ENCODE results near the gene CAB39. TPM values are rescaled to one million over a fixed set of nuclear protein-coding genes. Genes with fewer than 3 reads are reported as not detected.

Gene CAB39
- polyA plus RNA-seq, 4 donors: 38.2 to 92.2 (median 56.5) TPM

GRCh38 chr2:230668939-230669303 is 43.7 kb upstream of the CAB39 start:
- Histone ChIP-seq H3K4me3 (ENCODE audit: low read depth in 1 of 3, low read length in 3 of 3) (no peak overlapping the region), H3K9me3 (ENCODE audit: control insufficient read depth in 2 of 2, insufficient read depth in 1 of 2, low read depth in 1 of 2, low read length in 1 of 2) (no peaks in the 10 kb centered on the region), H3K27me3 (ENCODE audit: control insufficient read depth in 3 of 3, insufficient read depth in 3 of 3, low read length in 3 of 3) (no peaks in the 10 kb centered on the region), H3K27ac (ENCODE audit: low read depth in 1 of 3, low read length in 2 of 3) (peak overlapping the region in 1 of 3 donors; percentile 51), H3K36me3 (ENCODE audit: control insufficient read depth in 3 of 3, insufficient read depth in 2 of 3, low read depth in 1 of 3, low read length in 3 of 3) (no peaks in the 10 kb centered on the region), H3K4me1 (ENCODE audit: control insufficient read depth in 3 of 3, insufficient read depth in 2 of 3, low read depth in 1 of 3, low read length in 2 of 3) (peaks cover 0 to 6% (median 4%) of the 10 kb centered on the region in 3 donors)
- DNase-seq (no peak), FAIRE-seq (no peak)
- 75 to 87% (median 79%) methylated on average over 2 of the region's 2 CpGs for WGBS, 3 donors

- Histone ChIP-seq H3K9me3 (ENCODE audit: control insufficient read depth in 2 of 2, insufficient read depth in 1 of 2, low read depth in 1 of 2, low read length in 1 of 2) (no peaks in the 10 kb centered on the region), H3K4me3 (ENCODE audit: low read depth in 1 of 3, low read length in 3 of 3) (no peak overlapping the region), H3K27ac (ENCODE audit: low read depth in 1 of 3, low read length in 2 of 3) (no peak overlapping the region), H3K36me3 (ENCODE audit: control insufficient read depth in 3 of 3, insufficient read depth in 2 of 3, low read depth in 1 of 3, low read length in 3 of 3) (no peaks in the 10 kb centered on the region), H3K27me3 (ENCODE audit: control insufficient read depth in 3 of 3, insufficient read depth in 3 of 3, low read length in 3 of 3) (no peaks in the 10 kb centered on the region), H3K4me1 (ENCODE audit: control insufficient read depth in 3 of 3, insufficient read depth in 2 of 3, low read depth in 1 of 3, low read length in 2 of 3) (peaks cover 0 to 6% (median 4%) of the 10 kb centered on the region in 3 donors)
- FAIRE-seq (no peak), DNase-seq (no peak)
- WGBS, 3 donors: 86 to 97% (median 91%) methylated on average over 8 of the region's 8 CpGs
These were observed 43.2 kb upstream of the CAB39 start for GRCh38 chr2:230669386-230669950.

GRCh38 chr2:230671117-230671516 is 41.5 kb upstream of the CAB39 start:
- Histone ChIP-seq H3K27me3 (ENCODE audit: control insufficient read depth in 3 of 3, insufficient read depth in 3 of 3, low read length in 3 of 3) (no peaks in the 10 kb centered on the region), H3K4me1 (ENCODE audit: control insufficient read depth in 3 of 3, insufficient read depth in 2 of 3, low read depth in 1 of 3, low read length in 2 of 3) (peaks cover 0 to 6% (median 4%) of the 10 kb centered on the region in 3 donors), H3K4me3 (ENCODE audit: low read depth in 1 of 3, low read length in 3 of 3) (no peak overlapping the region), H3K27ac (ENCODE audit: low read depth in 1 of 3, low read length in 2 of 3) (no peak overlapping the region), H3K36me3 (ENCODE audit: control insufficient read depth in 3 of 3, insufficient read depth in 2 of 3, low read depth in 1 of 3, low read length in 3 of 3) (no peaks in the 10 kb centered on the region), H3K9me3 (ENCODE audit: control insufficient read depth in 2 of 2, insufficient read depth in 1 of 2, low read depth in 1 of 2, low read length in 1 of 2) (no peaks in the 10 kb centered on the region)
- FAIRE-seq (no peak), DNase-seq (no peak)
- 37 to 46% (median 41%) methylated on average over 4 of the region's 4 CpGs for WGBS, 3 donors

- Histone ChIP-seq H3K36me3 (ENCODE audit: control insufficient read depth in 3 of 3, insufficient read depth in 2 of 3, low read depth in 1 of 3, low read length in 3 of 3) (no peaks in the 10 kb centered on the region), H3K27ac (ENCODE audit: low read depth in 1 of 3, low read length in 2 of 3) (no peak overlapping the region), H3K9me3 (ENCODE audit: control insufficient read depth in 2 of 2, insufficient read depth in 1 of 2, low read depth in 1 of 2, low read length in 1 of 2) (peaks cover 0 to 2% of the 10 kb centered on the region in 2 donors), H3K4me3 (ENCODE audit: low read depth in 1 of 3, low read length in 3 of 3) (no peak overlapping the region), H3K27me3 (ENCODE audit: control insufficient read depth in 3 of 3, insufficient read depth in 3 of 3, low read length in 3 of 3) (no peaks in the 10 kb centered on the region), H3K4me1 (ENCODE audit: control insufficient read depth in 3 of 3, insufficient read depth in 2 of 3, low read depth in 1 of 3, low read length in 2 of 3) (peaks cover 0 to 6% (median 0%) of the 10 kb centered on the region in 3 donors)
- FAIRE-seq (no peak), DNase-seq (no peak)
- 90 to 92% (median 91%) methylated on average over 12 of the region's 12 CpGs for whole genome bisulfite sequencing, 3 donors
These were observed 39.8 kb upstream of the CAB39 start for GRCh38 chr2:230672836-230673235.

GRCh38 chr2:230674401-230674800 is 38.2 kb upstream of the CAB39 start:
- peaks cover 0 to 6% (median 0%) of the 10 kb centered on the region in 3 donors for H3K4me1 ChIP-seq (ENCODE audit: control insufficient read depth in 3 of 3, insufficient read depth in 2 of 3, low read depth in 1 of 3, low read length in 2 of 3)
- 86 to 97% (median 92%) methylated on average over 2 of the region's 2 CpGs for WGBS, 3 donors
- H3K27me3 ChIP-seq (ENCODE audit: control insufficient read depth in 3 of 3, insufficient read depth in 3 of 3, low read length in 3 of 3): no peaks in the 10 kb centered on the region
- no peak for FAIRE-seq
- H3K4me3 ChIP-seq (ENCODE audit: low read depth in 1 of 3, low read length in 3 of 3): no peak overlapping the region
- no peaks in the 10 kb centered on the region for H3K36me3 ChIP-seq (ENCODE audit: control insufficient read depth in 3 of 3, insufficient read depth in 2 of 3, low read depth in 1 of 3, low read length in 3 of 3)
- no peak for DNase-seq
- H3K9me3 ChIP-seq (ENCODE audit: control insufficient read depth in 2 of 2, insufficient read depth in 1 of 2, low read depth in 1 of 2, low read length in 1 of 2): peaks cover 0 to 6% of the 10 kb centered on the region in 2 donors
- H3K27ac ChIP-seq (ENCODE audit: low read depth in 1 of 3, low read length in 2 of 3): no peak overlapping the region

GRCh38 chr2:230674966-230675672 is 37.5 kb upstream of the CAB39 start:
- Histone ChIP-seq H3K4me1 (ENCODE audit: control insufficient read depth in 3 of 3, insufficient read depth in 2 of 3, low read depth in 1 of 3, low read length in 2 of 3) (peaks cover 0 to 6% (median 0%) of the 10 kb centered on the region in 3 donors), H3K9me3 (ENCODE audit: control insufficient read depth in 2 of 2, insufficient read depth in 1 of 2, low read depth in 1 of 2, low read length in 1 of 2) (peaks cover 0 to 6% of the 10 kb centered on the region in 2 donors), H3K4me3 (ENCODE audit: low read depth in 1 of 3, low read length in 3 of 3) (no peak overlapping the region), H3K27ac (ENCODE audit: low read depth in 1 of 3, low read length in 2 of 3) (no peak overlapping the region), H3K36me3 (ENCODE audit: control insufficient read depth in 3 of 3, insufficient read depth in 2 of 3, low read depth in 1 of 3, low read length in 3 of 3) (no peaks in the 10 kb centered on the region), H3K27me3 (ENCODE audit: control insufficient read depth in 3 of 3, insufficient read depth in 3 of 3, low read length in 3 of 3) (no peaks in the 10 kb centered on the region)
- DNase-seq (peak in 1 of 2 donors; percentile 28), FAIRE-seq (no peak)
- 78 to 90% (median 86%) methylated on average over 5 of the region's 5 CpGs for WGBS, 3 donors

- no peak overlapping the region for H3K4me3 ChIP-seq (ENCODE audit: low read depth in 1 of 3, low read length in 3 of 3)
- H3K27ac ChIP-seq (ENCODE audit: low read depth in 1 of 3, low read length in 2 of 3): no peak overlapping the region
- FAIRE-seq (no peak), DNase-seq (no peak)
- peaks cover 0 to under 1% (median 0%) of the 10 kb centered on the region in 3 donors for H3K4me1 ChIP-seq (ENCODE audit: control insufficient read depth in 3 of 3, insufficient read depth in 2 of 3, low read depth in 1 of 3, low read length in 2 of 3)
- WGBS, 3 donors: 79 to 85% (median 82%) methylated on average over 4 of the region's 4 CpGs
- peaks cover 0 to 6% of the 10 kb centered on the region in 2 donors for H3K9me3 ChIP-seq (ENCODE audit: control insufficient read depth in 2 of 2, insufficient read depth in 1 of 2, low read depth in 1 of 2, low read length in 1 of 2)
- H3K36me3 ChIP-seq (ENCODE audit: control insufficient read depth in 3 of 3, insufficient read depth in 2 of 3, low read depth in 1 of 3, low read length in 3 of 3): no peaks in the 10 kb centered on the region
- no peaks in the 10 kb centered on the region for H3K27me3 ChIP-seq (ENCODE audit: control insufficient read depth in 3 of 3, insufficient read depth in 3 of 3, low read length in 3 of 3)
These were observed 36.1 kb upstream of the CAB39 start for GRCh38 chr2:230676546-230676945.

GRCh38 chr2:230677201-230677946 is 35.3 kb upstream of the CAB39 start:
- Histone ChIP-seq H3K36me3 (ENCODE audit: control insufficient read depth in 3 of 3, insufficient read depth in 2 of 3, low read depth in 1 of 3, low read length in 3 of 3) (no peaks in the 10 kb centered on the region), H3K27me3 (ENCODE audit: control insufficient read depth in 3 of 3, insufficient read depth in 3 of 3, low read length in 3 of 3) (no peaks in the 10 kb centered on the region), H3K27ac (ENCODE audit: low read depth in 1 of 3, low read length in 2 of 3) (no peak overlapping the region), H3K4me1 (ENCODE audit: control insufficient read depth in 3 of 3, insufficient read depth in 2 of 3, low read depth in 1 of 3, low read length in 2 of 3) (no peaks in the 10 kb centered on the region), H3K9me3 (ENCODE audit: control insufficient read depth in 2 of 2, insufficient read depth in 1 of 2, low read depth in 1 of 2, low read length in 1 of 2) (peaks cover 0 to 7% of the 10 kb centered on the region in 2 donors), H3K4me3 (ENCODE audit: low read depth in 1 of 3, low read length in 3 of 3) (no peak overlapping the region)
- 88 to 95% (median 94%) methylated on average over 5 of the region's 5 CpGs for WGBS, 3 donors
- DNase-seq (no peak), FAIRE-seq (no peak)
